Thymus (tissue), 11 donors: ENCODE results near the gene INF2. TPM values are rescaled to one million over a fixed set of nuclear protein-coding genes. Genes with fewer than 3 reads are reported as not detected.
"Not testable (repeated sequence)": the region's sequence is repeated elsewhere in the genome, so short reads cannot be mapped to it uniquely, and the experiment has no call there.

Source experiments
- DNase-seq, 9 donors: peaks; one replicate each; pipeline ENCODE4 v3.0.0-alpha.2; 2013; ENCODE audit warnings: low spot score in 9 of 9, low read depth in 6 of 9, missing footprints in 1 of 9
- H3K27ac ChIP-seq, 2 donors: one replicate each; pipeline ENCODE4 v1.5.1; 2013; ENCODE audit warnings: control low read depth in 1 of 2, low read depth in 1 of 2, low read length in 1 of 2, mild to moderate bottlenecking in 1 of 2, moderate library complexity in 1 of 2
- H3K27me3 ChIP-seq, 2 donors: one replicate each; pipeline ENCODE4 v1.5.1; 2013; ENCODE audit warnings: low read length in 1 of 2; ENCODE audit not compliant: control insufficient read depth in 2 of 2, insufficient read depth in 1 of 2
- H3K36me3 ChIP-seq, 2 donors: one replicate each; pipeline ENCODE4 v1.5.1; 2013; ENCODE audit warnings: low read length in 1 of 2, mild to moderate bottlenecking in 1 of 2, moderate library complexity in 1 of 2; ENCODE audit not compliant: control insufficient read depth in 2 of 2, insufficient read depth in 2 of 2
- H3K4me1 ChIP-seq, 2 donors: one replicate each; pipeline ENCODE4 v1.5.1; 2013; ENCODE audit warnings: low read length in 2 of 2; ENCODE audit not compliant: control insufficient read depth in 2 of 2, insufficient read depth in 2 of 2
- H3K4me3 ChIP-seq, 2 donors: one replicate each; pipeline ENCODE4 v1.5.1; 2013; ENCODE audit warnings: low read length in 2 of 2, control low read depth in 1 of 2, mild to moderate bottlenecking in 1 of 2
- H3K9me3 ChIP-seq, 2 donors: one replicate each; pipeline ENCODE4 v1.5.1; 2013; ENCODE audit warnings: low read length in 1 of 2, mild to moderate bottlenecking in 1 of 2; ENCODE audit not compliant: control insufficient read depth in 2 of 2, insufficient read depth in 1 of 2
- WGBS: extraction: QIAGEN DNeasy Blood & Tissue Kit; methylation state at CpG from one replicate; pipeline ENCODE4 v1.1.7; 2013; 5-methylcytosine and 5-hydroxymethylcytosine counted together
- polyA plus RNA-seq: library from polyadenylated mRNA; stranded (reverse); fragments of 200-250 nt; gene quantifications from one replicate; pipeline ENCODE4 v1.2.3, GENCODE V29; 2013
- total RNA-seq: library from RNA; stranded (reverse); fragments of 120-200 nt; gene quantifications from one replicate; pipeline ENCODE4 v1.2.4, GENCODE V29; 2013
- donor health status: healthy.

INF2 gene
- total and polyA plus RNA-seq, 2 donors, result 8.7 to 57.9 TPM

GRCh38 chr14:104644656-104645378 is 44.6 kb upstream of the INF2 start:
- Histone ChIP-seq H3K9me3 (peaks cover 1 to 12% of the 10 kb centered on the region in 2 donors), H3K27ac (no peak overlapping the region), H3K36me3 (no peaks in the 10 kb centered on the region), H3K27me3 (peaks cover 0 to 12% of the 10 kb centered on the region in 2 donors), H3K4me3 (no peak overlapping the region), H3K4me1 (peaks cover 0 to 4% of the 10 kb centered on the region in 2 donors)
- no peak for DNase-seq
- WGBS, result 93% methylated on average over 11 of the region's 11 CpGs

- no peak overlapping the region for H3K4me3 ChIP-seq
- H3K9me3 ChIP-seq, result peaks cover 1 to 22% of the 10 kb centered on the region in 2 donors
- H3K36me3 ChIP-seq, result no peaks in the 10 kb centered on the region
- H3K27me3 ChIP-seq, result peaks cover 0 to 8% of the 10 kb centered on the region in 2 donors
- 43% methylated on average over 6 of the region's 6 CpGs for WGBS
- DNase-seq, result no peak
- H3K27ac ChIP-seq, result no peak overlapping the region
- H3K4me1 ChIP-seq, result peaks cover 4 to 12% of the 10 kb centered on the region in 2 donors
These were observed 41.9 kb upstream of the INF2 start for GRCh38 chr14:104647467-104648043.

GRCh38 chr14:104650057-104650980 is 39.1 kb upstream of the INF2 start:
- Histone ChIP-seq H3K27me3 (peaks cover 0 to 6% of the 10 kb centered on the region in 2 donors), H3K27ac (peak overlapping the region in 1 of 2 donors; percentile 8), H3K4me1 (peaks cover 4 to 13% of the 10 kb centered on the region in 2 donors), H3K4me3 (peak overlapping the region; percentile 34 to 42), H3K9me3 (peaks cover 3 to 39% of the 10 kb centered on the region in 2 donors), H3K36me3 (no peaks in the 10 kb centered on the region)
- 10% methylated on average over 56 of the region's 56 CpGs for WGBS
- peak in 7 of 9 donors; percentile 39 to 84 (median 76) for DNase-seq

- 92% methylated on average over 24 of the region's 24 CpGs for WGBS
- H3K36me3 ChIP-seq, result no peaks in the 10 kb centered on the region
These were observed 38.2 kb upstream of the INF2 start for GRCh38 chr14:104650981-104651875.

GRCh38 chr14:104651876-104652260 is 37.5 kb upstream of the INF2 start:
- 86% methylated on average over 20 of the region's 20 CpGs for WGBS
- H3K36me3 ChIP-seq, result no peaks in the 10 kb centered on the region
- H3K4me1 ChIP-seq, result peaks cover 10 to 28% of the 10 kb centered on the region in 2 donors
- no peak for DNase-seq
- peaks cover 3 to 37% of the 10 kb centered on the region in 2 donors for H3K9me3 ChIP-seq
- H3K27me3 ChIP-seq, result peaks cover 0 to 6% of the 10 kb centered on the region in 2 donors
- no peak overlapping the region for H3K4me3 ChIP-seq
- no peak overlapping the region for H3K27ac ChIP-seq

More at GRCh38 chr14:104650981-104651875, 38.2 kb upstream of the INF2 start:
- H3K27me3 ChIP-seq, result peaks cover 0 to 6% of the 10 kb centered on the region in 2 donors
- peaks cover 3 to 39% of the 10 kb centered on the region in 2 donors for H3K9me3 ChIP-seq
- DNase-seq, result no peak
- H3K4me1 ChIP-seq, result peaks cover 4 to 22% of the 10 kb centered on the region in 2 donors
- H3K27ac ChIP-seq, result no peak overlapping the region
- no peak overlapping the region for H3K4me3 ChIP-seq

- Histone ChIP-seq H3K36me3 (no peaks in the 10 kb centered on the region), H3K27ac (no peak overlapping the region), H3K4me1 (peaks cover 15 to 33% of the 10 kb centered on the region in 2 donors), H3K27me3 (peaks cover 0 to 6% of the 10 kb centered on the region in 2 donors), H3K9me3 (peaks cover 3 to 37% of the 10 kb centered on the region in 2 donors), H3K4me3 (no peak overlapping the region)
- 97% methylated on average over 9 of the region's 9 CpGs for WGBS
- no peak for DNase-seq
These were observed 37.0 kb upstream of the INF2 start for GRCh38 chr14:104652386-104652785.

GRCh38 chr14:104653130-104653920 is 36.1 kb upstream of the INF2 start:
- H3K4me3 ChIP-seq, DNase-seq, H3K27ac ChIP-seq, H3K27me3 ChIP-seq, H3K36me3 ChIP-seq: not testable (repeated sequence)
- WGBS, result 97% methylated on average over 52 of the region's 52 CpGs
- Histone ChIP-seq H3K9me3 (peaks cover 3 to 37% of the 10 kb centered on the region in 2 donors), H3K4me1 (peaks cover 25 to 43% of the 10 kb centered on the region in 2 donors)

- H3K9me3 ChIP-seq, result peaks cover 3 to 37% of the 10 kb centered on the region in 2 donors
- no peak overlapping the region for H3K27ac ChIP-seq
- no peaks in the 10 kb centered on the region for H3K36me3 ChIP-seq
- peaks cover 0 to 6% of the 10 kb centered on the region in 2 donors for H3K27me3 ChIP-seq
- DNase-seq, result no peak
- no peak overlapping the region for H3K4me3 ChIP-seq
- WGBS, result 89% methylated on average over 6 of the region's 6 CpGs
- peaks cover 29 to 51% of the 10 kb centered on the region in 2 donors for H3K4me1 ChIP-seq
These were observed 35.3 kb upstream of the INF2 start for GRCh38 chr14:104654119-104654518.
